H9 (cell line): Measurements from ENCODE around the gene CYBA. TPM values are rescaled to one million over a fixed set of nuclear protein-coding genes. Genes with fewer than 3 reads are reported as not detected.

ENCODE experiments used
- DNase-seq: peaks from one replicate; pipeline ENCODE4 v3.0.0-alpha.2; 2017
- H2AFZ ChIP-seq: one replicate; pipeline ENCODE4 v1.6.1; 2013; ENCODE audit warnings: mild to moderate bottlenecking, low read length, control low read depth, moderate library complexity
- H2AK5ac ChIP-seq: 2 replicates; pipeline ENCODE4 v1.6.1; 2013; ENCODE audit warnings: low read length, control low read depth, mixed read lengths; ENCODE audit not compliant: insufficient read length
- H2BK120ac ChIP-seq: one replicate; pipeline ENCODE4 v1.6.1; 2013; ENCODE audit warnings: low read depth, mild to moderate bottlenecking, low read length, control low read depth, inconsistent platforms; ENCODE audit not compliant: poor library complexity, severe bottlenecking
- H2BK12ac ChIP-seq: 2 replicates; pipeline ENCODE4 v1.6.1; 2013; ENCODE audit warnings: low read length, control low read depth, mixed read lengths, low read depth; ENCODE audit not compliant: insufficient read length
- H2BK15ac ChIP-seq: 2 replicates; pipeline ENCODE4 v1.6.1; 2013; ENCODE audit warnings: low read depth, low read length, control low read depth
- H2BK20ac ChIP-seq: one replicate; pipeline ENCODE4 v1.6.1; 2013; ENCODE audit warnings: low read depth, mild to moderate bottlenecking, low read length, control low read depth, inconsistent platforms; ENCODE audit not compliant: poor library complexity, severe bottlenecking
- H2BK5ac ChIP-seq: 2 replicates; pipeline ENCODE4 v1.6.1; 2013; ENCODE audit warnings: low read length, control low read depth, mixed read lengths; ENCODE audit not compliant: insufficient read length
- H3K14ac ChIP-seq: 2 replicates; pipeline ENCODE4 v1.6.1; 2013; ENCODE audit warnings: low read length, control low read depth; ENCODE audit not compliant: insufficient read depth
- H3K18ac ChIP-seq: 2 replicates; pipeline ENCODE4 v1.6.1; 2013; ENCODE audit warnings: low read depth, mild to moderate bottlenecking, mixed read lengths, low read length, control low read depth; ENCODE audit not compliant: insufficient read length
- H3K23ac ChIP-seq: 2 replicates; pipeline ENCODE4 v1.6.1; 2013; ENCODE audit warnings: low read length, control low read depth, mixed read lengths, low read depth; ENCODE audit not compliant: insufficient read length
- H3K23me2 ChIP-seq: 2 replicates; pipeline ENCODE4 v1.6.1; 2013; ENCODE audit warnings: low read depth, mild to moderate bottlenecking, mixed read lengths, low read length, control low read depth; ENCODE audit not compliant: insufficient read length, poor library complexity, severe bottlenecking
- H3K27ac ChIP-seq: 2 replicates; pipeline ENCODE4 v1.5.1; 2013; ENCODE audit warnings: low read length, control low read depth, mixed read lengths, low read depth; ENCODE audit not compliant: insufficient read length
- H3K27me3 ChIP-seq: 2 replicates; pipeline ENCODE4 v1.6.1; 2013; ENCODE audit warnings: low read length, control low read depth, inconsistent platforms; ENCODE audit not compliant: insufficient read depth
- H3K4ac ChIP-seq: 2 replicates; pipeline ENCODE4 v1.6.1; 2013; ENCODE audit warnings: low read depth, mild to moderate bottlenecking, control low read depth, inconsistent platforms, low read length, moderate library complexity
- H3K4me1 ChIP-seq: 2 replicates; pipeline ENCODE4 v1.6.1; 2013; ENCODE audit warnings: low read length, control low read depth, inconsistent platforms; ENCODE audit not compliant: insufficient read depth
- H3K4me2 ChIP-seq: 2 replicates; pipeline ENCODE4 v1.6.1; 2013; ENCODE audit warnings: low read length, control low read depth, mixed read lengths; ENCODE audit not compliant: insufficient read length, insufficient read depth
- H3K56ac ChIP-seq: 2 replicates; pipeline ENCODE4 v1.6.1; 2013; ENCODE audit warnings: low read depth, mild to moderate bottlenecking, mixed read lengths, low read length, control low read depth; ENCODE audit not compliant: insufficient read length
- H3K79me1 ChIP-seq: 2 replicates; pipeline ENCODE4 v1.6.1; 2013; ENCODE audit warnings: low read depth, mild to moderate bottlenecking, moderate library complexity, low read length, control low read depth, inconsistent platforms; ENCODE audit not compliant: insufficient read depth, poor library complexity, severe bottlenecking
- H3K79me2 ChIP-seq: 2 replicates; pipeline ENCODE4 v1.6.1; 2013; ENCODE audit warnings: low read length, control low read depth, inconsistent platforms; ENCODE audit not compliant: insufficient read depth
- H3K9ac ChIP-seq: 2 replicates; pipeline ENCODE4 v1.6.1; 2013; ENCODE audit warnings: low read length, control low read depth, mixed read lengths; ENCODE audit not compliant: insufficient read length; ENCODE audit errors: extremely low read depth
- H3K9me3 ChIP-seq: one replicate; pipeline ENCODE4 v1.6.1; 2013; ENCODE audit warnings: low read depth, low read length, inconsistent platforms; ENCODE audit not compliant: control insufficient read depth
- H3T11ph ChIP-seq: one replicate; pipeline ENCODE4 v1.6.1; 2013; ENCODE audit warnings: mild to moderate bottlenecking, low read length, control low read depth, inconsistent platforms
- H4K20me1 ChIP-seq: one replicate; pipeline ENCODE4 v1.6.1; 2013; ENCODE audit not compliant: control insufficient read depth, insufficient read length, insufficient read depth
- H4K5ac ChIP-seq: 2 replicates; pipeline ENCODE4 v1.6.1; 2013; ENCODE audit warnings: low read depth, mild to moderate bottlenecking, mixed read lengths, low read length, control low read depth; ENCODE audit not compliant: insufficient read length
- H4K8ac ChIP-seq: replicated peaks from 2 replicates; pipeline ENCODE4 v1.6.1; 2013; ENCODE audit warnings: low read length, control low read depth, mixed read lengths, low read depth; ENCODE audit not compliant: insufficient read length
- H4K91ac ChIP-seq: 2 replicates; pipeline ENCODE4 v1.6.1; 2013; ENCODE audit warnings: low read depth, mild to moderate bottlenecking, moderate library complexity, mixed read lengths, low read length, control low read depth; ENCODE audit not compliant: insufficient read length
- H3K27ac Mint-ChIP-seq, 3 experiments: 2 replicates in 2 of 3; 3 replicates in 1 of 3; pipeline ENCODE4 v1.8.0; 2020 to 2021; ENCODE audit warnings: mixed read lengths in 3 of 3, mild to moderate bottlenecking in 1 of 3, moderate library complexity in 1 of 3
- H3K27me3 Mint-ChIP-seq: 2 replicates; pipeline ENCODE4 v1.8.0; 2021; ENCODE audit warnings: low read depth, mild to moderate bottlenecking, moderate library complexity, mixed read lengths
- H3K36me3 Mint-ChIP-seq, 3 experiments: 2 replicates in 2 of 3; 3 replicates in 1 of 3; pipeline ENCODE4 v1.8.0; 2020 to 2021; ENCODE audit warnings: low read depth in 3 of 3, mixed read lengths in 3 of 3; ENCODE audit not compliant: insufficient read depth in 1 of 3
- H3K4me1 Mint-ChIP-seq, 2 experiments: 2 replicates each; pipeline ENCODE4 v1.8.0; 2020; ENCODE audit warnings: mixed read lengths in 2 of 2
- H3K4me3 Mint-ChIP-seq, 2 experiments: 2 replicates in 1 of 2; 3 replicates in 1 of 2; pipeline ENCODE4 v1.8.0; 2020 to 2021; ENCODE audit warnings: mild to moderate bottlenecking in 2 of 2, mixed read lengths in 2 of 2, moderate library complexity in 1 of 2
- H3K9me3 Mint-ChIP-seq, 2 experiments: 2 replicates in 1 of 2; 3 replicates in 1 of 2; pipeline ENCODE4 v1.8.0; 2020; ENCODE audit warnings: mild to moderate bottlenecking in 2 of 2, mixed read lengths in 2 of 2, moderate library complexity in 1 of 2
- CTCF ChIP-seq: fragments of 200-600 bp; sonication (generic); conservative IDR thresholded peaks from 3 replicates; pipeline ENCODE4 v1.8.0; 2021; ENCODE audit warnings: antibody characterized with exemption, mild to moderate bottlenecking
- WGBS: extraction: QIAGEN DNeasy Blood & Tissue Kit; methylation state at CpG from one replicate; pipeline ENCODE4 v1.1.7; 2013; ENCODE audit warnings: missing lambda C conversion rate, low lambda C conversion rate, mixed read lengths; ENCODE audit not compliant: insufficient read length; ENCODE audit errors: extremely low coverage; 5-methylcytosine and 5-hydroxymethylcytosine counted together
- total RNA-seq: library from RNA; stranded (reverse); gene quantifications from 2 replicates; pipeline ENCODE4 v1.2.1, GENCODE V29; 2021

Gene CYBA
- total RNA-seq, 1 experiment from 2014 or later = 153 TPM

GRCh38 chr16:88630941-88631340, 19.9 kb downstream of the CYBA start:
- TF ChIP-seq CTCF = no peak
- H4K5ac ChIP-seq = no peak overlapping the region
- no peak overlapping the region for H2BK15ac ChIP-seq
- no peak overlapping the region for H4K8ac ChIP-seq
- H4K20me1 ChIP-seq = no peaks in the 10 kb centered on the region
- H3K14ac ChIP-seq = no peak overlapping the region
- no peak overlapping the region for H3K4ac ChIP-seq
- no peaks in the 10 kb centered on the region for H3K27me3 ChIP-seq
- H3K27ac ChIP-seq = no peak overlapping the region
- H3K79me1 ChIP-seq = no peaks in the 10 kb centered on the region
- H2AK5ac ChIP-seq = no peak overlapping the region
- H3K27ac Mint-ChIP-seq = no peak overlapping the region
- H3T11ph ChIP-seq = no peak overlapping the region
- no peak overlapping the region for H3K4me3 Mint-ChIP-seq
- no peak overlapping the region for H2BK5ac ChIP-seq
- DNase-seq = no peak
- peaks cover 13 to 53% (median 46%) of the 10 kb centered on the region in 3 experiments; a peak in 6 of 7 replicates for H3K36me3 Mint-ChIP-seq
- H3K27me3 Mint-ChIP-seq = peaks cover 4% of the 10 kb centered on the region
- no peak overlapping the region for H2BK20ac ChIP-seq
- H3K23ac ChIP-seq = no peak overlapping the region
- peaks cover 15% of the 10 kb centered on the region for H3K23me2 ChIP-seq
- no CpG with 5 or more reads among the region's 23 CpGs for WGBS
- H3K56ac ChIP-seq = no peak overlapping the region
- H4K91ac ChIP-seq = no peak overlapping the region
- no peaks in the 10 kb centered on the region for H3K79me2 ChIP-seq
- no peak overlapping the region for H3K18ac ChIP-seq
- H3K9ac ChIP-seq = no peak overlapping the region
- H3K4me1 ChIP-seq = no peaks in the 10 kb centered on the region
- no peak overlapping the region for H3K4me2 ChIP-seq
- peaks cover 0 to 21% of the 10 kb centered on the region in 2 experiments; a peak in 3 of 4 replicates for H3K4me1 Mint-ChIP-seq
- no peaks in the 10 kb centered on the region; a peak in 1 of 5 replicates for H3K9me3 Mint-ChIP-seq
- no peak overlapping the region for H2BK120ac ChIP-seq
- no peak overlapping the region for H2BK12ac ChIP-seq
- no peak overlapping the region for H2AFZ ChIP-seq
- H3K9me3 ChIP-seq = no peaks in the 10 kb centered on the region
